H1 (cell line): ENCODE measurements around the gene BBS5.

Experiments used
- CTCF ChIP-seq, 3 experiments: IDR thresholded peaks; 1 replicate in 2 of 3; 2 replicates in 1 of 3; pipeline versions ENCODE4 v1.5.1 to v1.6.1; 2011; ENCODE audit warnings: low read length in 3 of 3, mild to moderate bottlenecking in 3 of 3, inconsistent platforms in 2 of 3, low read depth in 1 of 3, moderate library complexity in 1 of 3; ENCODE audit not compliant: insufficient read depth in 1 of 3; ENCODE audit errors: control extremely low read depth in 1 of 3
- MAX ChIP-seq: IDR thresholded peaks from 2 replicates; pipeline ENCODE4 v1.6.1; 2012; ENCODE audit warnings: inconsistent platforms
- POLR2A ChIP-seq, 2 experiments: IDR thresholded peaks; 1 replicate in 1 of 2; 2 replicates in 1 of 2; pipeline ENCODE4 v1.6.1; 2011; ENCODE audit warnings: low read depth in 2 of 2, low read length in 2 of 2, mild to moderate bottlenecking in 2 of 2; ENCODE audit errors: control extremely low read depth in 1 of 2

GRCh38 chr2:169476459-169476858 is 2.8 kb upstream of the BBS5 start:
- TF ChIP-seq MAX (no peak), POLR2A (IDR thresholded peaks at IDR 0.05; ENCODE audit: control extremely low read depth in 1 of 2, low read depth in 2 of 2, low read length in 2 of 2) (no peak), CTCF (IDR thresholded peaks at IDR 0.05; ENCODE audit: control extremely low read depth in 1 of 3, insufficient read depth in 1 of 3, low read depth in 1 of 3, low read length in 3 of 3) (no peak)
